Measurements from ENCODE around the gene NLK.

NLK gene

GRCh38 chr17:28124962-28125361 lies 82.5 kb downstream of the NLK start:
- no peaks in the 10 kb centered on the region for H3K27me3 ChIP-seq (ENCODE audit: insufficient read depth, low read length, poor library complexity, severe bottlenecking)
- peaks cover 3% of the 10 kb centered on the region for H3K4me1 ChIP-seq (ENCODE audit: insufficient read depth, low read length, poor library complexity, severe bottlenecking)
- no peak overlapping the region for H2AFZ ChIP-seq (ENCODE audit: low read length)
- H3K36me3 ChIP-seq (ENCODE audit: insufficient read depth, low read length), result peaks cover 19% of the 10 kb centered on the region; the same call in 1 of the 2 replicates
- no peaks in the 10 kb centered on the region for H3F3A ChIP-seq (ENCODE audit: low read depth)
- H3K79me2 ChIP-seq (ENCODE audit: insufficient read depth, low read length), result peaks cover 8% of the 10 kb centered on the region; the same call in 1 of the 2 replicates
- H3K9ac ChIP-seq (ENCODE audit: low read depth, low read length, poor library complexity, severe bottlenecking), result no peak overlapping the region
- H4K20me1 ChIP-seq (ENCODE audit: insufficient read depth, low read length, poor library complexity, severe bottlenecking), result no peaks in the 10 kb centered on the region
- no peaks in the 10 kb centered on the region for H3K9me3 ChIP-seq (ENCODE audit: insufficient read depth, low read depth, low read length)
- no peak for TF ChIP-seq EZH2phosphoT487 (IDR thresholded peaks at IDR 0.05; ENCODE audit: borderline replicate concordance)
- no peak for TF ChIP-seq CTCF (conservative IDR thresholded peaks at IDR 0.05; ENCODE audit: low read length)
- no peaks in the 10 kb centered on the region for H3K9me2 ChIP-seq (replicated peaks; ENCODE audit: low read depth, low read length)
- H3K4me3 ChIP-seq (ENCODE audit: low read length, poor library complexity, severe bottlenecking), result no peak overlapping the region
- no peak overlapping the region for H3K4me2 ChIP-seq (ENCODE audit: low read depth, low read length, poor library complexity, severe bottlenecking)

- H3K9me2 ChIP-seq (replicated peaks; ENCODE audit: low read depth, low read length), result no peaks in the 10 kb centered on the region
- H4K20me1 ChIP-seq (ENCODE audit: insufficient read depth, low read length, poor library complexity, severe bottlenecking), result no peaks in the 10 kb centered on the region
- H3K79me2 ChIP-seq (ENCODE audit: insufficient read depth, low read length), result peaks cover 5% of the 10 kb centered on the region; the same call in 1 of the 2 replicates
- H3K4me2 ChIP-seq (ENCODE audit: low read depth, low read length, poor library complexity, severe bottlenecking), result no peak overlapping the region
- no peak overlapping the region for H3K4me3 ChIP-seq (ENCODE audit: low read length, poor library complexity, severe bottlenecking)
- H3K9me3 ChIP-seq (ENCODE audit: insufficient read depth, low read depth, low read length), result no peaks in the 10 kb centered on the region
- no peaks in the 10 kb centered on the region for H3K27me3 ChIP-seq (ENCODE audit: insufficient read depth, low read length, poor library complexity, severe bottlenecking)
- H3K36me3 ChIP-seq (ENCODE audit: insufficient read depth, low read length), result peaks cover 19% of the 10 kb centered on the region; the same call in 1 of the 2 replicates
- no peak overlapping the region for H2AFZ ChIP-seq (ENCODE audit: low read length)
- peaks cover 8% of the 10 kb centered on the region for H3K4me1 ChIP-seq (ENCODE audit: insufficient read depth, low read length, poor library complexity, severe bottlenecking)
- no peak for TF ChIP-seq CTCF (conservative IDR thresholded peaks at IDR 0.05; ENCODE audit: low read length)
- TF ChIP-seq EZH2phosphoT487 (IDR thresholded peaks at IDR 0.05; ENCODE audit: borderline replicate concordance), result no peak
- H3K9ac ChIP-seq (ENCODE audit: low read depth, low read length, poor library complexity, severe bottlenecking), result no peak overlapping the region
- H3F3A ChIP-seq (ENCODE audit: low read depth), result no peaks in the 10 kb centered on the region
Observed at GRCh38 chr17:28125526-28126378, 83.3 kb downstream of the NLK start.

- H3K27me3 ChIP-seq (ENCODE audit: insufficient read depth, low read length, poor library complexity, severe bottlenecking), result no peaks in the 10 kb centered on the region
- H3K4me3 ChIP-seq (ENCODE audit: low read length, poor library complexity, severe bottlenecking), result no peak overlapping the region
- H3K9me2 ChIP-seq (replicated peaks; ENCODE audit: low read depth, low read length), result no peaks in the 10 kb centered on the region
- H3K4me2 ChIP-seq (ENCODE audit: low read depth, low read length, poor library complexity, severe bottlenecking), result no peak overlapping the region
- H3F3A ChIP-seq (ENCODE audit: low read depth), result no peaks in the 10 kb centered on the region
- TF ChIP-seq EZH2phosphoT487 (IDR thresholded peaks at IDR 0.05; ENCODE audit: borderline replicate concordance) (no peak), CTCF (conservative IDR thresholded peaks at IDR 0.05; ENCODE audit: low read length) (no peak)
- no peaks in the 10 kb centered on the region for H4K20me1 ChIP-seq (ENCODE audit: insufficient read depth, low read length, poor library complexity, severe bottlenecking)
- peaks cover 19% of the 10 kb centered on the region; the same call in 1 of the 2 replicates for H3K36me3 ChIP-seq (ENCODE audit: insufficient read depth, low read length)
- H3K4me1 ChIP-seq (ENCODE audit: insufficient read depth, low read length, poor library complexity, severe bottlenecking), result peaks cover 14% of the 10 kb centered on the region
- H3K9me3 ChIP-seq (ENCODE audit: insufficient read depth, low read depth, low read length), result no peaks in the 10 kb centered on the region
- H3K79me2 ChIP-seq (ENCODE audit: insufficient read depth, low read length), result no peaks in the 10 kb centered on the region
- H3K9ac ChIP-seq (ENCODE audit: low read depth, low read length, poor library complexity, severe bottlenecking), result no peak overlapping the region
- no peak overlapping the region for H2AFZ ChIP-seq (ENCODE audit: low read length)
Observed at GRCh38 chr17:28127196-28127595, 84.7 kb downstream of the NLK start.

All from Loucy (cell line).